ENCODE data around the gene SH3PXD2A.

SH3PXD2A gene, protein sequence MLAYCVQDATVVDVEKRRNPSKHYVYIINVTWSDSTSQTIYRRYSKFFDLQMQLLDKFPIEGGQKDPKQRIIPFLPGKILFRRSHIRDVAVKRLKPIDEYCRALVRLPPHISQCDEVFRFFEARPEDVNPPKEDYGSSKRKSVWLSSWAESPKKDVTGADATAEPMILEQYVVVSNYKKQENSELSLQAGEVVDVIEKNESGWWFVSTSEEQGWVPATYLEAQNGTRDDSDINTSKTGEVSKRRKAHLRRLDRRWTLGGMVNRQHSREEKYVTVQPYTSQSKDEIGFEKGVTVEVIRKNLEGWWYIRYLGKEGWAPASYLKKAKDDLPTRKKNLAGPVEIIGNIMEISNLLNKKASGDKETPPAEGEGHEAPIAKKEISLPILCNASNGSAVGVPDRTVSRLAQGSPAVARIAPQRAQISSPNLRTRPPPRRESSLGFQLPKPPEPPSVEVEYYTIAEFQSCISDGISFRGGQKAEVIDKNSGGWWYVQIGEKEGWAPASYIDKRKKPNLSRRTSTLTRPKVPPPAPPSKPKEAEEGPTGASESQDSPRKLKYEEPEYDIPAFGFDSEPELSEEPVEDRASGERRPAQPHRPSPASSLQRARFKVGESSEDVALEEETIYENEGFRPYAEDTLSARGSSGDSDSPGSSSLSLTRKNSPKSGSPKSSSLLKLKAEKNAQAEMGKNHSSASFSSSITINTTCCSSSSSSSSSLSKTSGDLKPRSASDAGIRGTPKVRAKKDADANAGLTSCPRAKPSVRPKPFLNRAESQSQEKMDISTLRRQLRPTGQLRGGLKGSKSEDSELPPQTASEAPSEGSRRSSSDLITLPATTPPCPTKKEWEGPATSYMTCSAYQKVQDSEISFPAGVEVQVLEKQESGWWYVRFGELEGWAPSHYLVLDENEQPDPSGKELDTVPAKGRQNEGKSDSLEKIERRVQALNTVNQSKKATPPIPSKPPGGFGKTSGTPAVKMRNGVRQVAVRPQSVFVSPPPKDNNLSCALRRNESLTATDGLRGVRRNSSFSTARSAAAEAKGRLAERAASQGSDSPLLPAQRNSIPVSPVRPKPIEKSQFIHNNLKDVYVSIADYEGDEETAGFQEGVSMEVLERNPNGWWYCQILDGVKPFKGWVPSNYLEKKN
- total RNA-seq: 8.8 to 31.8 (median 26.2) reads per million in 4 experiments

DNA sequence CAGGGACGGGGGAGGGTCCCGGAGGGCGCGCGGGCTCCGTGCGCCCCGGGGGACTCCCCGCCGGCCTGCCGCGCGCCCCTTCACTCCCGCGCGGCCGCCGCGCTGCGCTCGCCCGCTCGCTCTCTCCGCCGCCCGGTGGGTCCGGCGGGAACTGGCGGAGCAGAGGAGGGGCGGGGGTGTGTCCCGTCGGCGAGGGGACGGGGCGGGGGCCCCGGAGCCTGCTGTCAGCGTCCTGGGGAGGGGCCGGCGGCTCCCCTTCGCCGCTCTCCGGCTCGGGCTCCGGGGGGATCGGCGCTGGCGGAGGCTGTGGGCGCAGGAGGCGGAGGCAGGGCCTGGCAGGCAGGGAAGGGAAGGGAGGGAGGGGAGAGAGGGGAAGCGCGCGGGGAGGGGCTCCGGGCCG, at the start of gene SH3PXD2A:
Gene SH3PXD2A, minus strand, starts transcription at position 153 of the 400 bp plus-strand sequence. CDS start 310 bp downstream, outside the sequence.
- no peak for DNase-seq

DNA sequence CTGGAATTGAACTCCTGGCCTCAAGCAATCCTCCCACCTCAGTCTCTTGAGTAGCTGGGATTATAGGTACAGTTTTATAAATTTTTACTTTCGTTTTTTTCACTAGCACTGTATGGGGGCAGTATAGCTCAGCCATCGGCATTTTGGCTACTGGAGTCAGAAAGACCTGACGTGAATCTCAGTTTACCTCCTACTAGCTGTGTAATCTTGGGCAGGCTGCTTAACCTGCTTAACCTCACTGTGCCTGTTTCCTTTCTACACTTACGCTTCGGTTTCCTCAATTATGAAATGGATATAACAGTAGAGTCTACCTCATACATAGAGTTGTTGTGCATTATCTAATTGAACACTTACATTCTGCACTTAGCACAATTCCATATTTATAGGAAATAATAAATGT, 45.9 kb upstream of the SH3PXD2A start:
- no peak for DNase-seq

DNA sequence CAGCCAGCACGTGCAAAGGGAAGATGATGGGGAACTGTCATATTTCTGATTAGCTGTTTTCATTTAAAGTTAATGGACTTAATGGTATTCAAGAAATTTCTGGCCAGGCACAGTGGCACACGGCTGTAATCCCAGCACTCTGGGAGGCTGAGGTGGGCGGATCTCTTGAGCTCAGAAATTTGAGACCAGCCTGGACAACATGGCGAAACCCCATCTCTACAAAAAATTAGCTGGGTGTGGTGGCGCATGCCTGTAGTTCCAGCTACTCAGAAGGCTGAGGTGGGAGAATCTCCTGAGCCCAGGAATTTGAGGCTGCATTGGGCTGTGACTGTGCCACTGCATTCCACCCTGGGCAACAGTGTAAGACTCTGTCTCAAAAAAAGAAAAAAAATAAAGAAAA, 43.9 kb upstream of the SH3PXD2A start:
- DNase-seq: no peak

DNA sequence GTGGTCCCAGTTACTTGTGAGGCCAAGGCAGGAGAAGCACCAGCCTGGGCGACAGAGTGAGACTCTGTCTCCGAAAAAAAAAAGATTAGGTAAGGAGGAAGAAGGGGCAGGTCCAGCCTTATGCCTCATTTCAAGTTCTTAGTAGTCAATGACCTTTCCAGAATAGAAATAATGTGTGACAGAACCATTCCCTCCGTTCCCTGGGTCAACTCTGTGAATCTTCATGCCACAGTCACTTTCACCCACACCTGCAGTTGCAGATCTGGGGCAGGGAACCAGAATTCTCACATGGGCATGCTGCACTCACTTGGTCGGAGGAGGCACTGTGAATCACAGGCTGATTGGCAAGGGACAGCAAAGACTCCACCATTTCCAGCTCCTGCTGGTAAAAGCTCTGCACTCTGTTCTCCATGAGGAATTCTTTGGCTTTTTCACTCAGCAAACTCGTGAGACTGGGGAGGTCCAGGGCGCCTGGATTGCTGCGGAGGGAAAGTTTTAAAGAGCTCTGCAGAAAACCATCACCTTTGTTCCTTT, 41.9 kb upstream of the SH3PXD2A start:
- DNase-seq: no peak

DNA sequence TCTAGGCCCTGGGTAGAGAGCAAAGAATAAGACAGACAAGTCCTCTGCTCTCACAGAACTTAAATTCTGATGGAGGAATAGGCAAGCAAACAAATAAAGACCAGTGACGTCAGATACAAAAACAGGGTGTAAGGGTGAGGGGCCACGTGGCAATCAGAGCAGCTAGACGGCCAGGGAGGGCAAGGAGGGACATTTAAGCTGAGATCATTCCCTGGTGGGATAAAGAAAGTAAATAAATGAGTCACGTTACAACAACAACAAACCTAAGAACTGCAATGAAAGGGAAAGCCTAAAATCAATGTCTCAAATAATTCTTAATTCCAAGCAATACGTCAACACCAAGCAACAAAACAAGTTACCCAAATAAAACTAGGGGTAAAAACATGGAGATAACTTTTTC, 40.8 kb upstream of the SH3PXD2A start:
- DNase-seq: no peak

DNA sequence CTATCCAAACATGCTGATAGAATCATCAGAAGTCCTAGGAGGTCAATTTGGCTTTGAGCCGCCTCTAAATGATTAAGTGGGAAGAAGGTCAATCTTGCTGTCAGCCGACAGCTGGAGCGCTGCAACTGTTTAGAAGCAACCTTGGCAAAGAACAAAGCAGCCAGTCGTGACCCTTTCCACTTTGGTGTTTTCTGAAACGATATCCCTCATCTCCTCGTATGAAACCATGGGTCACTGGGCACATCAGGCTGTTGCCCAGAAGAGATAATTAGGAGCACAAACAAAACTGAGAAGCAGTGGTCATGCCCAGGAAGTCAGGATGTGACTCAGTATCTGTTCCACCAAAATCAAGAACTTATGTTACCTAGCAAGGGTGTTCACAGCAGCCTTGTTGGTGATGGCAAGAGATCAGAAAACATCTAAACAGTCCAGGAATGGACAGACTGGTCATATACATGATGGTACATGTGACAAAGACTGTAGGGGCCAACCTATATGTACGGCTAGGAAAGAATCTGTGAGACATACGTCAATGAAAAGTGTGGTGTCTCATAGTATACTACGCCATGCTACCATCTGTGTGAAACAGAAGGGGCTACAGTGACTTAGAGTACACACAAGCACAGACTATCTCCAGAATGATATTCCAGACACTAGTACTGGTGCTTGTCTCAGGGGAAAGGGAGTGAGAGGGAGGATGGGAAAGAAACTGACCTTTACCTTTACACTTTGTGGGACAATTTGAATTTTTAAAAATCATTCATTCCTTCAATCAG, 40.2 kb upstream of the SH3PXD2A start:
- no peak for DNase-seq

DNA sequence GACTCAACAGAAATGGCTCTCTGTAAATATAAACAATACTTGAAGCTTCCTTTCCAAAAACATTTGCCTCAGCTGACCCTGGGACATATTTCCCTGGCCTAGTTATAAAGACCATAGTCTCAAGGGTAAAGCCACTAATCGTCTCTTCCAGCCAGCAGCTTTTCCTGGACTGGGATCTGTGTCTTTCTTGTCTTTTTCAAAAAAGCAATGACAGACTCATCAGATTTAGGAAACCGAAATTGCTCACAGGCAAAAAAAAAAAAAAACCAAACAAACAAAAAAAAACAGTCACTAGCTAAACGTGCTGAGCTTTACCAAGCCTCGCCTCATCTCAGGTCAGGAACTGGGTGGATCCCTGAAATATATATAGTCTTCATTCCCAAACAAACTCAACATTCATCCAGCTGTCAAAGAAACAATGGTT, 39.1 kb upstream of the SH3PXD2A start:
- DNase-seq: no peak

DNA sequence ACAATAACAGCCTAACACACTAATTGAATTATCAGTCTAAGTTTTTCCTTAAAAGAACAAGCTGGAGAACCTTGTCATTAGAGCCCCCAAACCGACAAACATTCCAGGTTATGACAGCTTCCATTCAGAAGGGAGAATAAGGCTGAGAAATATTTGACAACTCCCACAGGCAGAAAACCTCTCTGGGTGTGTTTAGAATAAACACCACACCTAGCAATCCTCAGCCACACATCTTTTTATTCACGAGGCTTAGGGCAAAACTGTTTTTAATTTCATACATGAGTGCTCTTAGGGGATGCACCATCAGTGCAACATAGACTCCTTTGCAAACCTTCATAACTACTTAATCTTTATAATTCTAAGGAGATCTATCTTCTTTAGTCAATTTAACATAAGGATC, 38.4 kb upstream of the SH3PXD2A start:
- DNase-seq: no peak

DNA sequence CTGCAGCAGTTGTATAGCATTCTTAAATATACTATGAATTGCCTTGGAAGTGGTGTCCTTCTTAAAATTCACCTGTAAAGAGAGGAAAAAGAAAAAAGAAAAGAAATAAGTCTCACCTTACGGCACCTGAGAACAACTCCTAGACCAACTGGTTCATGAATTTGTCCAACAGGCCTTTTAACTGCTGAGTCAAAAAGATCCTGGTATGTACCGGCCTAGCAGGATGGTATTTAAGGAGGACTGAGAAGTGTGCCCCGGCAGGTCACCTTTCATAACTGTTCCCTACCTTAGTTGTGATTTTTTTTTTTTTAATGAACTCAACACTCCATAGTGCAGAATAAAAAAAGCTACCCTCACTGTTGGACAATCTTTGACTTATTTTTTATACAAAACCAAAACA, 36.8 kb upstream of the SH3PXD2A start:
- no peak for DNase-seq

DNA sequence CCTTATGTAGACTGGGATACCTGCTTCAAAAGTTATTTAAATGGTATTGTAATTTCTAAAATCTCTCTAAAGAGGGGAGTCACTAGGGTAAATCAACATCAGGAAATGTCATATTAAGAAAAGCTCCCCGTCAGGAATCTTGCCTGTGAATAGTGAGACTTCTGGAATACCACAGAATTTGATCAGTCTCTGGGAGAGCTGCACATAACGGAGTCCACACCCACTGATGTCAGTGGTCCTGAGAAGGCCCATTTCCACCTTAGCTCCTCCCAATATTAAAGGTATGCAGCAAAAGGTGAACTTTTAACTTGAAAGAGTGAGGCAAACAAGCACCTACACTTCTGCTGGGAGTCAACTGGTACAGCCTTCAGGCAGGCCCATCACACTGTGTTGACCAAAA, 35.3 kb upstream of the SH3PXD2A start:
- DNase-seq: no peak

DNA sequence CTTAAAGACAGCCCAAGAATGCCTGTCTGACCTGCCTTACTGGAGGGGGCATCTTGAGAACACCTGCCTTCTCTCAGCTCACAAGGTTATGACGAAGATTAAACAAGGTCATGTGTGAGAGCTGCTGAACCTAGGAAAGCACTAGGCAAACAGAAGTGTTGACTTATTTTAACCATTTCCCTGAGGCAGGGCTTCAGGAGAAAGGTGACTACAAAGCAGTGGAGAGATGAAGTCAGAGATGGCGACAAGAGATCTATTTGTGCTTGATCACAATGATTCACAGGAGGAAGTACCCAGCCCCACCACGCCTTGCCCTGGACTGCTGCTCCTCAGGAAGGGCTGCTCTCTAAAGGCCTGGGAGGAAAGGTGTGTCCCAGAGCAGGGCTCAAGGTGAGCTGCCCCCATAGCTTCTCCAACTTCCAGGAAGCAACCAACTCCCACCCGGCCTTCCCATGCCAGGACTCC, 34.9 kb upstream of the SH3PXD2A start:
- no peak for DNase-seq

DNA sequence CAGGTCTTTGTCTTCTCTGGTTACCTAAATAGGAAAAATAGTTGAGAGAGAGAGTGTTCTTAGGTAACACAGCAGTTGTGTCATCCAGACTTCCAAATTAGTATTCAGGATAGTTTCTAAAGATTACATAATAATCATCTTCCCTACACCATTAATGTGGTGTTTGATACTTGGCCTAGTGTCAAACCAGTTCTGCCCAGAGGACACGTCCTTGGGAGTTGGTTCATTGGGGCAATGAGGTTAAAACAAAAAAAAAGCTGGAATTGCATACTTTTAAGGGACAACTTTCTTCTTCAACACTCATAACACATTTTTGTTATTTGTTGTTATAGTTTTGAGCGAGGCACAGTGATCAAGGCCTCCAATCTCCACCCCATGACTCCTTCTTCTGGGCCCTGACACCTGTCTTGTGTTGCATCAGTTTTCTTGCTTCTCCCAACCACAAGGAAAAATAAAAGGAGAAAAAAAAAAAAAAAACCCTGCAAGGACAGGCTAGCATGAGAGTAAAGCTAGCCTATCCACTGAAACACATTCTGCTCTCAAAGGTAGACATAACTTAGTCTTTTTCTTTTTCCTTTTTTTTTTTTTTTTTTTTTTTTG, 33.8 kb upstream of the SH3PXD2A start:
- DNase-seq: no peak

DNA sequence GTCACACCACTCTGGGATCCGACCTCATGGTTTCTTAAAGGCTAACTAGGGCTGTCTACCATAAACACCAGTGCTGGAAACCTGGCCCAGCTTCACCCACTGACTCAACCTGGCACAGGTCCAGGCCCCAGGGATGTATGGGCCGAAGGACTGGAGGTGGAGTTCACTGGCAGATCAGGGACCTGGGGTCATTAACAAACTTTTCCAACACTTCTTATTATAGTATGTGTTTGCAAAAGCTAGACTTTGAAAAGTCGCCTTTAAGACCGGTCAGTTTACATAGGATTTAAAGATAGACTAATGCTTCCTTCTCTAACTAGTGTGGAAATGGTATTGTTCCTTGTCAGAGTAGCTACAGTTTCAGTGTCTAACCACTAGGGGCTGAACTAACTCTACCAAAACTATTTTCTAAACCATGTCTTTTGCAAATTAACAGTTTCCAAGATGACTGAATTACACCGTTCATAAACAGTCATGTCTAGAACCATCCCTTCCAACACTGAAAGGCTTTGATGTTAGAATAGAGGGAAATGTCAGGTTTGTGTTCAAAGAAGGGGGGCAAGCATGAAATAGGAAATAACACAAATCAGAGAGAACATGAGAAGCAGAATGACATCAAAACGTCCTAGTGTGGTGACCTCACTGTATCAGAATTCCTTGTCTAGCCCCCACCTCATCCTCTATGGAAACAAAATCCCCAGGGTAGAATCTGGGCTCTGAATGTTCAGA, 32.9 kb upstream of the SH3PXD2A start:
- DNase-seq: no peak

DNA sequence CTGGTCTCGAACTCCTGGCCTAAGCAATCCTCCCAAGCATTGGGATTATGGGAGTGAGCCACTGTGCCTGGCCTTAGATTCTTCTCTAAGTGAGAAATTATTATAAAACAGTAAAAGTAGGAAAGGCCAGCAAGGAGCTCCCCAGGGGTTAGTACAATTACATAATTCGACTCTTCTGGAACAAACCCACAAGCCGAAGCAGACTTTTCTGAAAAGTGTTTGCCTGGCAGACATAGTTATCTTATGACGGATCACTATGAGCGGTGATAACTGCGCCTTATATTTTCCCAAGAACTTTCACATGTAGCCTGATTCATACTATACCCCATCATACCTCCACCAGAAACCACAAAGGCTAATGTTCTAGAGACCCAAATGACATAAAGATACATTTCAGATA, 30.2 kb upstream of the SH3PXD2A start:
- DNase-seq: no peak

DNA sequence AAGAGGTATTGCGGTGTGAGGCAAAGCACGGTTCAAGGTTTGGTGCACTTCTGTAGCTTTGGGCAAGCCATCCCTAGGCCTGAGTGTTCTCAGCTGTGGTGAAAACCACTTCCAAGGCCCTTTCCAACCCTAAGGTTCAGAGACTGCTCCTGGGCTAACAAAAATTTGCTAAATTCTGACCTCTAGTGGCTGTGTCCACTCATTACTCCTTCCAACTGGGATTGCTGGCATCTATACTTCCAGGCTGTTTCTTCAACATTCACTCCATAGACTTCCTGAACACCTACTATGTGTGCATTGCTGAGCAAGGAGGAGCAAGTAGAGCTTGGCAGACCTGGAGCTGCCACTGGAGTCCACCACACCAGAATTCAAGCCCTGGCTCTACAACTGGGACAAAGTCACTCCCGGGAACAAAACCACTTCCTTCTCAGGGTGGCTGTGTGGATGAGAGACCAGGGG, 29.3 kb upstream of the SH3PXD2A start:
- no peak for DNase-seq

DNA sequence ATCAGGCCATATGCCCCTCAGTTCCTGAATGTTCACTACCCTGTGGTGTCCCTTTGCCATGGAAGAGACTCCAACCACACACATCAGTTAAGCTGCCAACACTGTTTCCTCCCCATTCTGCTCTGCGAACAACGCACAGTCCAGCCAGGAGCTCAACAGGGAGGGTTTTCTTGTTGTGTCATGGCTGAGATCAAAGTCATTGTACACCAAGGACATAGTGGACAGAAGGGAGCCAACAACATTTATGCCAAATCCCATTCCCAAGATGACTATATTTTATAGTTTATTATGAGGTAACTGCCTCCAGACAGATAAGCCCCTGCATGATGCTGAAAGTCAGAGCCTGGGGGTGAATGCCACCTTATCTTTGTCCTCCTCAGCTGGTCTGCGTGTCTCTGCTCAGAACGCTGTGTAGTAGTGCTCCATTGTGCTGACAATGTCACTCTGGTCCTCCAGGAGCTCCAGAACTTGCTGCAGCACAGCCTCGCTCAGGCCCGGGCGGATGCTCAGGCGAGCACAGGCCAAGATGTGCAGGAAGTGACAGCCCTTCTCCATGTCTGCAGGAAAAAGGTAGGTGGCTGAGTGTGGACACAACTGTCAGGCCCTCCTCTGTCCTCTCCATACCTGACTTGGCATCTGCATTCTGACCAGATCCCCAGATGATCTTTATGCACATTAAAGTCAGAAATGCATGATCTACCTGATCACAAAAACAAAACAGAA, 27.1 kb upstream of the SH3PXD2A start:
- DNase-seq: no peak

DNA sequence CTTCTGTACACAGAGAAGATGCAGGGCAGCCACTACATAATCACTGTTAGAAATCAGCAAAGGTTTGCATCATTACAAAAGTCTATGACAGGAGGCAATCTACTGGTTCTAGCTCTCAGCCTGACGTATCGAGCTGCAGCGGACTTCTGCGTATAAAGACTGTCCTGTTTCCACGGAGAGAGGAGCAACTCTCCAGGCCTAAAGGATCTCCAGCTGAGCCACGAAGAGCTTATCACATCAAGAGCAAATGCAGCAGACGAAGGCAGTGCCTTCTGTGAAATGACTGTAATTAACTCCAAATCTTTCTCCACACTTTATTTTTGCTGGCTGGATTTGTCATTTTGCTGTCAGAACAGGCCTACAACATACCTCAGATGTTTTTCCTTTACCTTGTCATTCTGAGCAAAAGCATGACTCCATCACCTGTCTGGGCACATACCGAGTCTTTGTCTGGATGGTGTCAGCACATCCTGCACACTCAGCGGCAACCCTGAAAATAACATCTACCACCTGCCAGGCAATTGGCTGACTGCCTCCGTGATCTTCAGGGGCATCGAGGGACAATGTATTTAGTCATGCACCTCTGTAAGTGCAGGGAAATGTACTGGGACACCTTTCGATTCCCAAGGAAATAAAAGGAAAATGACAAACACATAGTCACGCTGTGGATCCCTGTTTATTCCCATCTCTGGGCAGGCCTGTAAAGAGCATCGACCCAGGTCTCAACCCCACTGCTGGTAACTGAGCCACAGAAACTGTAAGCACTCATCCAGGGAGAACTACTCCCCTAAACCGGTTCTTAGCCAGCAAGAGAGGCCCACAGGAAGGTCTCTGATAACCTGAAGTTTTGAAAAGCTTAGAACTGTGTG, 26.3 kb upstream of the SH3PXD2A start:
- DNase-seq: no peak

DNA sequence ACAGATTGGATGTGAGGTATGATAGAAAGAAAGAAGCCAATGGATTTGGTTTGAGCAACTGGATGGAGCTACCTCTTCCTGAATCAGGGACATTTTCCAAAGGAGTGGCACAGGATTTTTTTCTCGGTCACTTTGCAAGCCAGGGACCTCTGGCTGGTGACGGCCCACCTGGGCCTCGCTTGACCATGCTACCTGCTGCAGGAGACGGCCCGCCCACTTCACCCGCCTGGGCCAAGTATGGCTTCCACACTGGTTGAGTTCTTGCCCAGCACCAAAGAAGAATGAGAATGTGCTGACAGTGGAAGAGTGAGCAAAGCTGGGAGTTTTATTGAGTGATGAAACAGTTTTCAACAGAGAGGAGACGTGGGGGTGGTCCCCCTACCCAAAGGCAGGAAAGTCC, 24.5 kb upstream of the SH3PXD2A start:
- no peak for DNase-seq

DNA sequence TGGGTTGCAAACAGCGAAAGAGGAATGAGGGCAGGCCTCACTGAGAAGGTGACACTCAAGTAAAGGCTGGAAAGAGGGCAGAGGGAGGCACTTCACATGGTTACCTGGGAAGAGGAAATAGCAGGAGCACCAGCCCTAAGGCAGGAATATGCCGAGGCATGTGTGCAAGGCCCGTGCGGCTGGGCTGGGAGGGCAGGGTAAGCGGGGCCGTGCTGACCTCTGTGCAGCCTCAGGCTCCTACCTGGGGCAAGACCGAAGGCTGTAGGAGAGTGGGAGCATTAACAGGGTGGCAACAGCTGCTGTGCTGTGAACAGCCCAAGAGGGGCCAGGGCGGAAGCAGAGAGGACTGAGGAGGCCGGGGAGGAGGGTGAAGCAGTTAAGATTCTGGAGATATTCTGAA, 24.0 kb upstream of the SH3PXD2A start:
- no peak for DNase-seq
